Subcutaneous abdominal adipose tissue (tissue), 5 donors: Measurements from ENCODE around the gene CHKB.
A peak's percentile ranks its signal among the peaks of the same experiment; 100 is the strongest.
"Not testable (repeated sequence)": the region's sequence is repeated elsewhere in the genome, so short reads cannot be mapped to it uniquely, and the experiment has no call there.

Source experiments
- H3K27ac ChIP-seq: one replicate; pipeline ENCODE4 v1.7.0; 2013; ENCODE audit warnings: low read depth, mild to moderate bottlenecking, inconsistent platforms, low read length, moderate library complexity
- H3K27me3 ChIP-seq, 5 donors: one replicate each; pipeline ENCODE4 v1.7.0; 2013; ENCODE audit warnings: low read length in 5 of 5, inconsistent platforms in 1 of 5; ENCODE audit not compliant: control insufficient read depth in 5 of 5, insufficient read depth in 4 of 5
- H3K36me3 ChIP-seq, 5 donors: one replicate each; pipeline ENCODE4 v1.7.0; 2013; ENCODE audit warnings: low read length in 5 of 5; ENCODE audit not compliant: control insufficient read depth in 5 of 5, insufficient read depth in 5 of 5
- H3K4me1 ChIP-seq, 5 donors: one replicate each; pipeline ENCODE4 v1.7.0; 2013; ENCODE audit warnings: low read length in 5 of 5, mild to moderate bottlenecking in 3 of 5, moderate library complexity in 1 of 5; ENCODE audit not compliant: control insufficient read depth in 5 of 5, insufficient read depth in 5 of 5
- H3K4me3 ChIP-seq, 5 donors: one replicate each; pipeline ENCODE4 v1.7.0; 2013; ENCODE audit warnings: low read length in 5 of 5, low read depth in 1 of 5
- H3K9ac ChIP-seq, 5 donors: one replicate each; pipeline ENCODE4 v1.7.0; 2013; ENCODE audit warnings: low read length in 5 of 5, mild to moderate bottlenecking in 4 of 5, moderate library complexity in 3 of 5
- H3K9me3 ChIP-seq, 5 donors: one replicate each; pipeline ENCODE4 v1.7.0; 2013; ENCODE audit warnings: low read length in 5 of 5; ENCODE audit not compliant: control insufficient read depth in 5 of 5
- donor health status: healthy.
- donor health status: healthy.
- donor health status: healthy.
- donor health status: healthy.
- donor health status: healthy.

The CHKB gene

DNA sequence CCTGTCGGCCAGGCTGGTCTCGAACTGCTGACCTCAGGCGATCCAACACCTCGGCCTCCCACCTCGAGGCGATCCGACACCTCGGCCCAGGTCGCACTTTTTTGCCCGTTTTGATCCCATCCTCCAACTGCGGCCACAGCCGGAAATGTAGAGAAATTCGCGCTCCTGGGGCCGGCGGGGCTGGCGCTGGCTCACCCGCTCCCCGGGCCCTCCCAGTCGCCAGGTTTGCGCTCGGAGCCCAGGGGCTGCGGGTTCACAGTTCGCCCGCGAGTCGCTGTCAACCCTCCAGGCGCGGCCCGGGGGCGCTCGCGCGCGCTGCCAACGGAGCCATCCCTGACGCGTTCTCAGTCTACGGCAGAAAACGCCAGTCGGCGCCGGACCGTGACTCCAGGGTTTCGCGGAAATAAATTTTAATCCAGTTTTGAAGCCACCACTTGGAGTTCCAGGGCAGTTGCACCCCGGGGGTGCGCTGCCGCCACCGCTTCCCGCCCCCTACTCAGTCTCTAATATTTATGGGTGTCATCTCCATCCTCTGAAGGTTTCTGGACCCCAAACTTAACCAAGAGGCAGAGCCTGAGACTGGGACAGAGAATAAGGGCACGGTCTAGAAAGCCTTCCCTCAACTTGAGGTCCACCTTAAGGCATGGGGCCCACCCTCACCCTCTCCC lies 38.4 kb downstream of the CHKB start:
- Histone ChIP-seq H3K36me3 (no peaks in the 10 kb centered on the region), H3K4me1 (peaks cover 9 to 42% (median 31%) of the 10 kb centered on the region in 5 donors), H3K4me3 (peak overlapping the region in 4 of 5 donors; percentile 25 to 50 (median 34)), H3K27ac (no peak overlapping the region), H3K9me3 (no peaks in the 10 kb centered on the region), H3K9ac (peak overlapping the region in 3 of 5 donors; percentile 26 to 41 (median 28)), H3K27me3 (peaks cover 13 to 29% (median 22%) of the 10 kb centered on the region in 5 donors)

DNA sequence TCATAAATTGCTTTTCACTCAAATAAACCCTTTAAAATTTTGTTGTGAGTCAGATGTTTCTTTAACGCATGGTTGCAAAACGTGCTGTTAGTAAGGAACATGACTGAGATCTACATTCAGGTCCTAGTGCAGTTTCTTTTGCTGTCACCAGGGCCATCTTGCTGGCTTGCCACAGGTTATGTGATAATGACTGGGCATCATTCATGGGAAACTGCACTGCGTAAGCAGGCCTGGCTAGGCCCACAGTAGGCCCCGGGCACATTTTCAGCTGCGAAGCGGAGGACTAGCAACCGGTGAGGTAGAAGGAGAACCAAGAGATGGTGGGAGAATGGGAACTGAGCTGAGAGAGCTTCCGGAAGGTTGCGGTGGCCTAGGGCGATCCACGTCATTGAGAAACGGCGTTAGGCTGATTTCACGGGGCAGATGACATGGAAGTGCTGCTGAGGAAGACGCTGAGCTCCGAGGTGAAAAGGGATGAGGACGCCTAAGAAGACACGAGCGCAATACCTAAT lies 40.2 kb downstream of the CHKB start:
- Histone ChIP-seq H3K36me3 (no peaks in the 10 kb centered on the region), H3K9ac (no peak overlapping the region), H3K4me1 (peaks cover 13 to 42% (median 27%) of the 10 kb centered on the region in 5 donors), H3K4me3 (no peak overlapping the region), H3K27ac (no peak overlapping the region), H3K9me3 (no peaks in the 10 kb centered on the region), H3K27me3 (peaks cover 8 to 17% (median 13%) of the 10 kb centered on the region in 5 donors)

DNA sequence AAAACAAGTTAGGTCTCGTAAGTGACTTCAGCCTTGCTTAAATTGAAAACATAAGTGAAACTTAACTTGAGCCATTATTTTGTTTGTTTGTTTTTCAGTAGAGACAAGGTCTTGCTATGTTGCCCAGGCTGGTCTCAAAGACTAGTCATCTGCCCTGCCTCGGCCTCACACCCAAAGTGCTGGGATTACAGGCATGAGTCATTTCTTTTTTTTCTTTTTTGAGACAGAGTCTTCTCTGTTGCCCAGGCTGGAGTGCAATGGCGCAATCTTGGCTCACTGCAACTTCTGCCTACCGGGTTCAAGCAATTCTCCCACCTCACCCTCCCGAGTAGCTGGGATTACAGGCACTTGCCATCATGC lies 41.0 kb downstream of the CHKB start:
- not testable (repeated sequence) for H3K36me3 ChIP-seq, H3K4me3 ChIP-seq, H3K9me3 ChIP-seq
- Histone ChIP-seq H3K27ac (peak overlapping the region; percentile 39), H3K27me3 (peaks cover 7 to 12% (median 8%) of the 10 kb centered on the region in 5 donors), H3K4me1 (peaks cover 13 to 39% (median 24%) of the 10 kb centered on the region in 5 donors), H3K9ac (peak overlapping the region in 1 of 5 donors; percentile 56)

DNA sequence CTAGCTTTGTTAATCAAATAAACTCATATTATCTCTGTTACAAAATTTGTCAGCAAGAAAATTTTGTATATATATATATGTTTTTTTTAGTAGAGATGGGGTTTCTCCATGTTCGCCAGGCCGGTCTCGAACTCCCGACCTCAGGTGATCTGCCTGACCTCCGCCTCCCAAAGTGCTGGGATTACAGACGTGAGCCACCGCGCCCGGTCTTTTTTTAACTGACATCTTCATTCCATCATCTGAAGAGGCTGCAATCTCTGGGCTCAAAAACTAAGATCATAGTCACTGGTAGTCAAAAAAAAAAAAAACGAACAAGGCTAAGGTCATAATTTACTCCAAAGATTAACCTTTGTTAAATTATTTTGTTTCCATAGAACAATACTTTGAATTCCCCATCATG lies 42.3 kb downstream of the CHKB start:
- Histone ChIP-seq H3K36me3 (no peaks in the 10 kb centered on the region), H3K9ac (peak overlapping the region in 2 of 5 donors; percentile 68 to 69), H3K4me3 (no peak overlapping the region), H3K27ac (peak overlapping the region; percentile 99), H3K9me3 (no peaks in the 10 kb centered on the region), H3K4me1 (peaks cover 13 to 36% (median 24%) of the 10 kb centered on the region in 5 donors), H3K27me3 (peaks cover 0 to 5% (median 0%) of the 10 kb centered on the region in 5 donors)

DNA sequence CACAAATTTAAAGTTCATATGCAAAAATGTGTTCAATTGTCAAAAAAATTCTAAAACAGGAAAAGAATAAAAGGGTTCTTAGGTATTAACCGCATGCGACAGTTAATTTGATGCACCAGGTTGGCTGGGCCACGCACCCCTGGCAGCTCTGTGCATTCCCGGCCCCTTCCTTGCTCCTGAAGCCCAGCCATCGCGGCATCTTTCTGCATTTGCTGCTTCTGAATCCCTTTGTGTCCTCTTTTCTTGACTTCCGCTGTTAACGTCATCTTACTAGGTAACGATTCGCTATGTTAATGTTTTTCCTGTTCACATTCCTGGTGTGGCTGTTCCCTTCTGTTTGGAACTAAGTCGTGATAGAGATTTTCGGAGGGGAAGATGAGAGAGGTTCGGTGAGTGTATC lies 44.9 kb downstream of the CHKB start:
- H3K9me3 ChIP-seq = no peaks in the 10 kb centered on the region
- H3K4me1 ChIP-seq = peaks cover 13 to 35% (median 15%) of the 10 kb centered on the region in 5 donors

DNA sequence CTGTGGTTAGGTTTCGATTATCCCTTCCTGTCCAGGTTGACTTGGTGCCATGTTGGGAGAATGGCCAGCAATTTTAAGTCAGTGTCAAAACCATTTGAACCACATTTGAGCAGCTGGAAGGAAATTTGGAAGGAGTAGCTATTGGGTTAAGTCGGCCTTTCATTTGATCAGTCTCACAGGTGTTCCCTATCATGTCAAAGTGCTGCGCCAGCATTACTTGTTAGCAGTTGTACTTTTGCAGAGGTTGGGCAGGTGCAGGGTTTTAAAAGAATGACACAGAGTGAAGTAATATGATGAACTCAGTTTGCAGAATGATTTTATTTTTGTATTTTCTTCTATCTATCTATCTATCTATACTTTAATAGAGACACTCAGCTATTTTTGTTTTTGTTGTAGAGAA lies 46.4 kb downstream of the CHKB start:
- no peak overlapping the region for H3K4me3 ChIP-seq
- H3K27me3 ChIP-seq = peaks cover 0 to 2% (median 0%) of the 10 kb centered on the region in 5 donors
- no peak overlapping the region for H3K9ac ChIP-seq
- H3K9me3 ChIP-seq = no peaks in the 10 kb centered on the region
- no peaks in the 10 kb centered on the region for H3K36me3 ChIP-seq
- H3K4me1 ChIP-seq = peaks cover 12 to 49% (median 19%) of the 10 kb centered on the region in 5 donors
- no peak overlapping the region for H3K27ac ChIP-seq

More for the DNA sequence above, 44.9 kb downstream of the CHKB start:
- H3K36me3 ChIP-seq = no peaks in the 10 kb centered on the region
- H3K4me3 ChIP-seq = no peak overlapping the region
- peak overlapping the region in 3 of 5 donors; percentile 16 to 89 (median 63) for H3K9ac ChIP-seq
- peak overlapping the region; percentile 99 for H3K27ac ChIP-seq
- peaks cover 0 to 2% (median 0%) of the 10 kb centered on the region in 5 donors for H3K27me3 ChIP-seq

DNA sequence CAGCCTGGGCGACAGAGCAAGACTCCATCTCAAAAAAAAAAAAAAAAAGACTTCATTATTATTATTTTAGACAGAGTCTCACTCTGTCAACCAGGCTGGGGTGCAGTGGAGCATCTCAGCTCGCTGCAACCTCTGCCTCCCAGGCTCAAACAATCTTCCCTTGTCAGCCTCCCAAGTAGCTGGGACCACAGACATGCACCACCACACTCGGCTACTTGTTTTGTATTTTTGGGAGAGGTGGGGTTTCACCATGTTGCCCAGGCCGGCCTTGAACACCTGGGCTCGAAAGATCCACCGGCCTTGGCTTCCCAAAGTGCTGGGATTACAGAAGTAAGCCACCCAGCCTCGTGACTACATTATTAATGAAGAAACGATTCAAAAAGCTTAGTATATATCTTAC lies 47.5 kb downstream of the CHKB start:
- no peak overlapping the region for H3K9ac ChIP-seq
- no peak overlapping the region for H3K4me3 ChIP-seq
- H3K27ac ChIP-seq = no peak overlapping the region
- H3K27me3 ChIP-seq = peaks cover 0 to 2% (median 0%) of the 10 kb centered on the region in 5 donors
- no peaks in the 10 kb centered on the region for H3K9me3 ChIP-seq
- H3K36me3 ChIP-seq = no peaks in the 10 kb centered on the region
- H3K4me1 ChIP-seq = peaks cover 12 to 56% (median 26%) of the 10 kb centered on the region in 5 donors

DNA sequence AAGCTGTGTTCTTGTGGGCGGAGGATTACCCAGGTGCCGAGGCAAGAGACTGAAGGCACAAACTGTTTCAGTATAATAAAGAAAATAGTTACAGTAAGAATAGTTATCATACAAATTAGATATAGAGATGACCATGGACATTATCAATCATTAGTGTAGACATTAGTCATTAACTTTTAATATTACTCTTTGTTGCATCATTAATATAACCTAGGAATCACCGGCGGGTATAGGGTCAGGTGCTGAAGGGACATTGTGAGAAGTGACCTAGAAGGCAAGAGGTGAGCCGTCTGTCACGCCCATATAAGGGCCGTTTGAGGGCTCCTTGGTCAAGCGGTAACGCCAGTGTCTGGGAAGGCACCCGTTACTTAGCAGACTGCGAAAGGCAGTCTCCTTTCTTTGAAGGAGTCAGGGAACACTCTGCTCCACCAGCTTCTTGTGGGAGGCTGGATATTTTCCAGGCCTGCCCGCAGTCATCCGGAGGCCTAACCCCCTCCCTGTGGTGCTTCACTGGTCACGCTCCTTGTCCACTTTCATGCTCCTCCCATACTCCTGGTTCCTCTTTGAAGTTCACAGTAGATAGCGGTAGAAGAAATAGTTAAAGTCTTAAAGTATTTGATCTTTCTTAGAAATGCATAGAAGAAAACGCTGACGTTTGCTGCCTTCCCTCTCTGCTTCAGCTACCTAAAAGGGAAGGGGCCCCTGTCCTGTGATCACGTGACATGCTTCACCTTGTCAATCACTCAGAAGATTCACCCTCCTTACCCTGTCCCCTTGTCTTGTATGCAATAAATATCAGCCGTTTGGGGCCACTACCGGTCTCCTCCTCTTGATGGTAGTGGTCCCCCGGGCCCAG lies 48.6 kb downstream of the CHKB start:
- H3K4me3 ChIP-seq, H3K27me3 ChIP-seq, H3K36me3 ChIP-seq, H3K9me3 ChIP-seq, H3K27ac ChIP-seq: not testable (repeated sequence)
- Histone ChIP-seq H3K9ac (peak overlapping the region in 1 of 5 donors; percentile 11), H3K4me1 (peaks cover 7 to 56% (median 25%) of the 10 kb centered on the region in 5 donors)

DNA sequence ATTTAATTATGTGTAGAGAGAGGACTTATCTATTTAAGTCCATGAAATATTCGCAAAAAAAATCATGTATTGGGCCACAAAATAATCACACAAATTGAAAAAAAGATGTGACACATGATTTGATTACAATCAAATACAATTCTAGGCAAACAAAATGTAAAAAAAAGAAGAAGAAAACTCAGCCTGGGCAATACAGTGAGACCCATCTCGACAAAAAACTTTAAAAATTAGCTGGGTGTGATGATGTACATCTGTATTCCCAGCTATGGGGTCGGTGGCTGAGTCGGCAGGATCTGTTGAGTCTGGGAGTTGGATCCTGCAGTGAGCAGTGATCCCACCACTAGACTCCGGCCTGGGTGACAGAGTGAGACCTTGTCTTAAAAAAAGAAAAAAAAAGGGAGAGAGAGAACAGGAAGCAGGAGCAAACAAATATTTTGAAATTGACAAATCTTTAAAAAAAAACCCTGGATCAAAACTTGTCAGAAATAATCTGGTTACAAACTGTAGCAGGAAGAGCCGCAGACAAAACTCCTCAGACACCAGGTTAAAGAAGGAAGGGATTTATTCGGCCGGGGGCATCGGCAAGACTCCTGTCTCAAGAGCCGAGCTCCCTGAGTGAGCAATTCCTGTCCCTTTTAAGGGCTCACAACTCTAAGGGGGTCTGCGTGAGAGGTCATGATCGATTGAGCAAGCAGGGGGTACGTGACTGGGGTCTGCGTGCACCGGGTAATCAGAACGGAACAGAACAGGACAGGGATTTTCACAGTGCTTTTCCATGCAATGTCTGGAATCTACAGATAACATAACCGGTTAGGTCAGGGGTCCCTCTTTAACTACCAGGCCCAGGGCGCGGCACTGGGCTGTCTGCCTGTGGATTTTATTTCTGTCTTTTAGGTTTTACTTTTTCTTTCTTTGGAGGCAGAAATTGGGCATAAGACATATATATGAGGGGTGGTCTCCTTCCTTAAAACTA lies 49.5 kb downstream of the CHKB start:
- Histone ChIP-seq H3K9me3 (no peaks in the 10 kb centered on the region), H3K36me3 (no peaks in the 10 kb centered on the region), H3K9ac (peak overlapping the region in 2 of 5 donors; percentile 39 to 48), H3K4me1 (peaks cover 3 to 59% (median 32%) of the 10 kb centered on the region in 5 donors), H3K4me3 (peak overlapping the region in 2 of 5 donors; percentile 73 to 85), H3K27me3 (no peaks in the 10 kb centered on the region), H3K27ac (peak overlapping the region; percentile 95)
